Measurements from ENCODE around the gene PKIG.

DNA sequence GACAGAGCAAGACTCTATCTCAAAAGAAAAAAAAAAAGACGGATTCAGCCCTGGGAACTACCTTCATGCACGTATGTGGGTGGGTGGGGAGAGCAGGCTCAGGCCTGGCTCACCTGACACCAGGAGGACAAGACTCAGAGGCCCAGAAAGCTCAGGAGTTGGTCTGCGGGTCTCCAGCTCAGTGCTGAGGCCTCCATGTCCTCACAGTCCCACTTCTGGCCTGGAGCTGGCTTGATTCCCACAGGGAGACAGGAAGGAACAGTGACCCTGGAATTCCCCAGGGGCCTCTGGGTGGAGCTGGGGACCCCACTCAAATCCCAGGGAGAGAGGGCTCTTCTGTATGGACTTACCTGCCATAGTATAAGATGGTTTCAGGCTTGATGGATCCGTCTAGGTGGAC, 53.5 kb downstream of the PKIG start:
- TF ChIP-seq, protein P1, sequence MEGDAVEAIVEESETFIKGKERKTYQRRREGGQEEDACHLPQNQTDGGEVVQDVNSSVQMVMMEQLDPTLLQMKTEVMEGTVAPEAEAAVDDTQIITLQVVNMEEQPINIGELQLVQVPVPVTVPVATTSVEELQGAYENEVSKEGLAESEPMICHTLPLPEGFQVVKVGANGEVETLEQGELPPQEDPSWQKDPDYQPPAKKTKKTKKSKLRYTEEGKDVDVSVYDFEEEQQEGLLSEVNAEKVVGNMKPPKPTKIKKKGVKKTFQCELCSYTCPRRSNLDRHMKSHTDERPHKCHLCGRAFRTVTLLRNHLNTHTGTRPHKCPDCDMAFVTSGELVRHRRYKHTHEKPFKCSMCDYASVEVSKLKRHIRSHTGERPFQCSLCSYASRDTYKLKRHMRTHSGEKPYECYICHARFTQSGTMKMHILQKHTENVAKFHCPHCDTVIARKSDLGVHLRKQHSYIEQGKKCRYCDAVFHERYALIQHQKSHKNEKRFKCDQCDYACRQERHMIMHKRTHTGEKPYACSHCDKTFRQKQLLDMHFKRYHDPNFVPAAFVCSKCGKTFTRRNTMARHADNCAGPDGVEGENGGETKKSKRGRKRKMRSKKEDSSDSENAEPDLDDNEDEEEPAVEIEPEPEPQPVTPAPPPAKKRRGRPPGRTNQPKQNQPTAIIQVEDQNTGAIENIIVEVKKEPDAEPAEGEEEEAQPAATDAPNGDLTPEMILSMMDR (IDR thresholded peaks at IDR 0.05; ENCODE audit: insufficient read depth, low read length, poor library complexity, severe bottlenecking) = no peak
- no peak for TF ChIP-seq EZH2phosphoT487 (conservative IDR thresholded peaks at IDR 0.05; ENCODE audit: low read length)
